Measurements from ENCODE around the gene RANBP10.

DNA sequence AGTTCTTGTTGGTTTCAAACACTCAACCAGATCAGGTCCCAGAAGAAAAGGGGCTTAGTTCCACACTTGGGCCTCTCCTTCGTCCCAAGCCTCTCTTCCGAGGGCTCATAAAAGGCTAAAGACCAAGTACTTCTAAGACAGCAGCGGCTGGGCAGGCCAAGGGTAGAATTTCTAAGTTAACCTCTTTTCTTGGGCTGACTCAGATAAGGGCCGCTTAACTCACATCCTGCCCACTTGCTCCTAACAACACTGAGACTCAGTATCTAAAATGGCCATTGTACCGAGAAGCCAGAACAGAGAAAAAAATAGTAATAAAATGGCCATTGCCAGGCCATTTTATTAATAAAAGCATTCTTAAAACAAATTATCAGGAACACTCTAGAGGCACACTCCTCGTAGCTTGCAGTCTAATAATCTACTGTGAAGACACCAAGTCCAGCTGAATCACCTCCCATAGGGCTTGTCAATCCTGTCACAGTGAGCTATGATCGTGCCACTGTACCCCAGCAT lies 42.1 kb downstream of the RANBP10 start:
- TF ChIP-seq RFX5 (IDR thresholded peaks at IDR 0.05; ENCODE audit: low read depth, low read length) (no peak), POLR2A (conservative IDR thresholded peaks at IDR 0.05) (no peak), CBX2 (IDR thresholded peaks at IDR 0.05; ENCODE audit: insufficient read depth, low read length, poor library complexity, severe bottlenecking) (no peak), CBX5 (IDR thresholded peaks at IDR 0.05; ENCODE audit: borderline replicate concordance, low read depth) (no peak), RFX7 (CRISPR knock-in tag; IDR thresholded peaks at IDR 0.05) (no peak), ZBTB7A (IDR thresholded peaks at IDR 0.05; ENCODE audit: borderline replicate concordance, control insufficient read depth, low read depth, low read length) (no peak), TFAP4 (CRISPR knock-in tag; IDR thresholded peaks at IDR 0.05; ENCODE audit: borderline replicate concordance) (no peak)
- TF ChIP-seq, protein P1, sequence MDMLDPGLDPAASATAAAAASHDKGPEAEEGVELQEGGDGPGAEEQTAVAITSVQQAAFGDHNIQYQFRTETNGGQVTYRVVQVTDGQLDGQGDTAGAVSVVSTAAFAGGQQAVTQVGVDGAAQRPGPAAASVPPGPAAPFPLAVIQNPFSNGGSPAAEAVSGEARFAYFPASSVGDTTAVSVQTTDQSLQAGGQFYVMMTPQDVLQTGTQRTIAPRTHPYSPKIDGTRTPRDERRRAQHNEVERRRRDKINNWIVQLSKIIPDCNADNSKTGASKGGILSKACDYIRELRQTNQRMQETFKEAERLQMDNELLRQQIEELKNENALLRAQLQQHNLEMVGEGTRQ (CRISPR knock-in tag; IDR thresholded peaks at IDR 0.05), result no peak
- TF ChIP-seq, protein P2, sequence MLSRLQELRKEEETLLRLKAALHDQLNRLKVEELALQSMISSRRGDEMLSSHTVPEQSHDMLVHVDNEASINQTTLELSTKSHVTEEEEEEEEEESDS (CRISPR knock-in tag; IDR thresholded peaks at IDR 0.05), result no peak
